Endothelial cell of umbilical vein (primary cell): ENCODE data around the gene KRT76. TPM values are rescaled to one million over a fixed set of nuclear protein-coding genes. Genes with fewer than 3 reads are reported as not detected.

ENCODE experiments used
- BruUV-seq: library from RNA; stranded (reverse); fragments of 400-500 nt; replicated peaks from 2 replicates; lab custom pipeline; 2021; lab: Mats Ljungman, UMichigan
- CTCF ChIA-PET: fragments of 300-600, 350-600 bp; sonication (Branson Sonifier 250); formaldehyde crosslinking; loops from one replicate; lab custom pipeline; 2021; ENCODE audit warnings: antibody characterized with exemption, inconsistent platforms; lab: Charles Lee
- POLR2A ChIA-PET: fragments of 300-600, 350-600 bp; sonication (Branson Sonifier 250); formaldehyde crosslinking; loops from one replicate; lab custom pipeline; 2021; ENCODE audit warnings: antibody characterized with exemption, inconsistent platforms; lab: Charles Lee
- DNase-seq: peaks from one replicate; pipeline ENCODE4 v3.0.0-alpha.2; 2011; ENCODE audit warnings: low read depth, low spot score
- FAIRE-seq: peaks from 2 replicates; lab custom pipeline; 2011; peaks lifted over from hg19 to GRCh38; lab: Jason Lieb, UNC
- H2AFZ ChIP-seq: 2 replicates; pipeline ENCODE4 v1.6.0; 2012; ENCODE audit warnings: low read depth, low read length, control low read depth, inconsistent platforms
- H3K27ac ChIP-seq: 2 replicates; pipeline ENCODE4 v1.5.1; 2011; ENCODE audit warnings: low read depth, mild to moderate bottlenecking, control low read depth, low read length, moderate library complexity; ENCODE audit not compliant: insufficient read depth
- H3K27me3 ChIP-seq, 2 experiments: 2 replicates each; pipeline versions ENCODE4 v1.6.0 to v1.6.1; 2011; ENCODE audit warnings: low read length in 2 of 2, mixed read lengths in 1 of 2; ENCODE audit not compliant: control insufficient read depth in 2 of 2, insufficient read depth in 2 of 2
- H3K36me3 ChIP-seq, 2 experiments: 2 replicates in 1 of 2; 3 replicates in 1 of 2; pipeline ENCODE4 v1.5.1; 2011; ENCODE audit warnings: low read length in 2 of 2, mild to moderate bottlenecking in 1 of 2, moderate library complexity in 1 of 2; ENCODE audit not compliant: control insufficient read depth in 2 of 2, insufficient read depth in 2 of 2; ENCODE audit errors: extremely low read depth in 1 of 2
- H3K4me1 ChIP-seq: 3 replicates; pipeline ENCODE4 v1.5.1; 2011; ENCODE audit warnings: mild to moderate bottlenecking, low read length; ENCODE audit not compliant: control insufficient read depth, insufficient read depth; ENCODE audit errors: extremely low read depth
- H3K4me2 ChIP-seq: 2 replicates; pipeline ENCODE4 v1.6.1; 2011; ENCODE audit warnings: low read length, control low read depth, mixed read lengths; ENCODE audit not compliant: insufficient read depth
- H3K4me3 ChIP-seq, 3 experiments: fragments of 200-600 bp in 1 of 3; sonication (generic), shearing (Covaris generic) in 1 of 3; replicated peaks in 1 of 3; 2 replicates each; pipeline ENCODE4 v1.5.1; 2011 to 2016; ENCODE audit warnings: control low read depth in 3 of 3, low read length in 3 of 3, mild to moderate bottlenecking in 2 of 3, inconsistent platforms in 1 of 3, low read depth in 1 of 3, moderate library complexity in 1 of 3; ENCODE audit not compliant: insufficient read depth in 1 of 3
- H3K79me2 ChIP-seq: 2 replicates; pipeline ENCODE4 v1.6.0; 2012; ENCODE audit warnings: low read length, inconsistent platforms; ENCODE audit not compliant: control insufficient read depth, insufficient read depth
- H3K9ac ChIP-seq: replicated peaks from 2 replicates; pipeline ENCODE3; 2011; ENCODE audit warnings: low read length, control low read depth; ENCODE audit not compliant: insufficient read depth; ENCODE audit errors: extremely low read depth
- H3K9me1 ChIP-seq: replicated peaks from 3 replicates; pipeline ENCODE4 v1.6.0; 2011; ENCODE audit warnings: mild to moderate bottlenecking, low read length; ENCODE audit not compliant: control insufficient read depth, insufficient read depth; ENCODE audit errors: extremely low read depth
- H3K9me3 ChIP-seq: replicated peaks from 2 replicates; pipeline ENCODE4 v1.5.1; 2012; ENCODE audit warnings: low read length, inconsistent platforms; ENCODE audit not compliant: control insufficient read depth, insufficient read depth
- H4K20me1 ChIP-seq: replicated peaks from 2 replicates; pipeline ENCODE3; 2011; ENCODE audit warnings: mild to moderate bottlenecking, low read length; ENCODE audit not compliant: control insufficient read depth, insufficient read depth; ENCODE audit errors: extremely low read depth
- CTCF ChIP-seq, 2 donors: IDR thresholded peaks; 1 replicate in 1 of 2; 2 replicates in 1 of 2; pipeline ENCODE4 v1.5.1; 2011; ENCODE audit warnings: low read length in 2 of 2, mild to moderate bottlenecking in 2 of 2, moderate library complexity in 2 of 2, control low read depth in 1 of 2, inconsistent platforms in 1 of 2, low read depth in 1 of 2; ENCODE audit not compliant: insufficient read depth in 1 of 2; ENCODE audit errors: extremely low read depth in 1 of 2
- EZH2 ChIP-seq: IDR thresholded peaks from 2 replicates; pipeline ENCODE4 v1.6.1; 2012; ENCODE audit warnings: borderline replicate concordance, low read depth, mild to moderate bottlenecking, moderate library complexity, low read length, inconsistent platforms; ENCODE audit not compliant: severe bottlenecking
- FOS ChIP-seq: IDR thresholded peaks from 2 replicates; pipeline ENCODE4 v1.6.1; 2011; ENCODE audit warnings: mild to moderate bottlenecking, low read length, moderate library complexity, borderline replicate concordance; ENCODE audit not compliant: insufficient read depth
- GATA2 ChIP-seq: IDR thresholded peaks from 2 replicates; pipeline ENCODE4 v1.7.0; 2011; ENCODE audit warnings: low read depth, mild to moderate bottlenecking, moderate library complexity, mixed read lengths, low read length; ENCODE audit not compliant: insufficient read length, insufficient read depth
- JUN ChIP-seq: IDR thresholded peaks from 2 replicates; pipeline ENCODE4 v1.6.1; 2011; ENCODE audit warnings: borderline replicate concordance, low read depth; ENCODE audit not compliant: insufficient read length, insufficient read depth
- MAX ChIP-seq: IDR thresholded peaks from 2 replicates; pipeline ENCODE4 v1.6.1; 2011; ENCODE audit not compliant: insufficient read depth, insufficient read length
- MYC ChIP-seq: IDR thresholded peaks from one replicate; pipeline ENCODE4 v1.6.1; 2011; ENCODE audit warnings: mild to moderate bottlenecking, low read depth, low read length
- POLR2A ChIP-seq: IDR thresholded peaks from 2 replicates; pipeline ENCODE4 v1.6.1; 2012; ENCODE audit warnings: low read depth, mild to moderate bottlenecking, control low read depth, low read length
- POLR2AphosphoS5 ChIP-seq: IDR thresholded peaks from 2 replicates; pipeline ENCODE4 v1.6.1; 2012; ENCODE audit warnings: low read depth, mild to moderate bottlenecking, control low read depth, low read length, moderate library complexity; ENCODE audit not compliant: insufficient read depth
- dilution Hi-C: fragments of 300-500 bp; cut with MboI; formaldehyde crosslinking; loops from one replicate; pipeline ENCODE4 v1.15.0; 2019; ENCODE audit warnings: low sequenced_read_pairs; ENCODE audit not compliant: extremely low pct_ligation_motif_present
- intact Hi-C: fragments of 100-400 bp; cut with micrococcal nuclease; formaldehyde crosslinking; loops from one replicate; pipeline ENCODE4 v1.10.0; 2022
- polyA plus RNA-seq, 4 experiments: library from polyadenylated mRNA; depleted of rRNA in 3 of 4; stranded (reverse) in 3 of 4; unstranded in 1 of 4; fragments of >200 nt; gene quantifications; 2 replicates each; pipeline versions ENCODE4 v1.2.1 to v1.2.3, GENCODE V29; 2011 to 2012; ENCODE audit warnings: missing spikeins in 1 of 4
- total RNA-seq: library from RNA; stranded (reverse); gene quantifications from 2 replicates; pipeline ENCODE4 v1.2.3, GENCODE V29; 2021

KRT76 gene
- total and polyA plus RNA-seq, 2 donors (not counting 3 experiments of a cell fraction or from before 2014, with no cell fraction given), result not detected

DNA sequence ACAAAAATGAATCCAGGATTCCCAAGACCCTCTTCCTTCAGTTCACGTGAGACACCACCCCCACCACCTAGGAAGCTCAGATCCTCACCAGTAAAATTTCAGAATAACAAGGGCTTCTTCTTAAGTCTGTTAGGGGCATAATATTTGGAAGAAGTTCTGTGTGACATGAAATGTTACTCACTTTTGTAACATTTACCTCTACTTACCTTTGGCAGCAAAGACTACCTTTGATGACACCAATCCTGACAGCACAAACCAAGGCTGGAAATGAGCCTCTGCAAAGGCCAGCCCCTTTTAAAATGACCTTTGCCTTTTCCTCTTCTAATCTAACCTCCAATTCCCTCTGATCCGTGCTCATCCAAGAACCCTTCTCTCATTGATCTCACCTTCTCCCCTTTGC, 54.5 kb downstream of the KRT76 start:
- intact Hi-C loops, result no loop called here
- ChIA-PET POLR2A (no interaction called here), CTCF (interaction anchor here (2.0 kb wide), 1 partner anchor 15 kb away, joined by 8 read pairs; no protein-coding TSS in a partner anchor)
- H3K27ac ChIP-seq, result no peak overlapping the region
- no peak overlapping the region for H3K4me2 ChIP-seq
- H4K20me1 ChIP-seq, result no peaks in the 10 kb centered on the region
- no peaks in the 10 kb centered on the region for H3K79me2 ChIP-seq
- DNase-seq (no peak), FAIRE-seq (no peak)
- dilution Hi-C loops, result no loop called here
- H3K4me3 ChIP-seq, result no peak overlapping the region
- no peak overlapping the region for H3K9ac ChIP-seq
- no peaks in the 10 kb centered on the region for H3K36me3 ChIP-seq
- H3K27me3 ChIP-seq, result no peaks in the 10 kb centered on the region
- H2AFZ ChIP-seq, result no peak overlapping the region
- BruUV-seq, result no TSS peak
- H3K9me1 ChIP-seq, result no peaks in the 10 kb centered on the region
- H3K9me3 ChIP-seq, result no peaks in the 10 kb centered on the region
- H3K4me1 ChIP-seq, result no peaks in the 10 kb centered on the region
- TF ChIP-seq FOS (no peak), EZH2 (no peak), JUN (no peak), MYC (no peak), GATA2 (no peak), MAX (no peak), CTCF (IDR thresholded peaks at IDR 0.05; ENCODE audit: extremely low read depth in 1 of 2, insufficient read depth in 1 of 2, low read depth in 1 of 2, low read length in 2 of 2) (no peak), POLR2AphosphoS5 (no peak), POLR2A (no peak)
